Measurements from ENCODE around the gene NCEH1.

The NCEH1 gene

DNA sequence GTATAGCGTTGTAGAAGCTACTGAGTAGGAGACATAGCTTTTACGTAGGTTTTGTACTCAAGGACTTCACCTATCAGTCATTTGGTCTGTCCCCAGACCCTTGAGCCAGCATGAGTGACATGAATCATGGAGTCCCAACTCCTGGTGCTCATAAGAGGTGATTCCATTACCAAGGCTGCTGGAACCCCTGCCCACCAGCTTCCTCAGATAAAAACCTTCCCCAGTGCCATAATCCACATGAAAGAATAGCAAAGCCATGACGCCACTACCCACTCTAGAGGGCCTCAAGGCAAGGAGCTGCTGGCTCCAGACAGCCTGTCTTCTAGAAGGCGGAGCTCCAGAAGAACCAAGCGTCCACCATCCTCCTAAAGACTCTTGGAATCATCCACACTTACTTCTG lies 69.6 kb downstream of the NCEH1 start:
- no peak for DNase-seq

DNA sequence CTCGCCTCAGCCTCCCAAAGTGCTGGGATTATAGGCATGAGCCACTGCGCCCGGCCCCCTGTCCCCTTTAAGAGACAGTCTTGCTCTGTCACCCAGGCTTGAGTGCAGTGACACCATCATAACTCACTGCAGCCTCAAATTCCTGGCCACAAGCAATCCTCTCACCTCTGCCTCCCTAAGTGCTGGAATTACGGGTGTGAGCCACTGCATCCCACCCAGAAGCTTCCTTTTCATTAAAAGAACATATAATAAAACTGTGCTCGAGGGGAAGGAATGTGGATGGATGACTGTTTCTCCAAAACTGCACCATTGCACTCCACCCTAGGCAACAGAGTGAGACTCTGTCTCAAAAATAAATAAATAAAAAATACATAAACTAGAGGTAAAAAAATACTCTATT lies 70.1 kb downstream of the NCEH1 start:
- no peak for DNase-seq

DNA sequence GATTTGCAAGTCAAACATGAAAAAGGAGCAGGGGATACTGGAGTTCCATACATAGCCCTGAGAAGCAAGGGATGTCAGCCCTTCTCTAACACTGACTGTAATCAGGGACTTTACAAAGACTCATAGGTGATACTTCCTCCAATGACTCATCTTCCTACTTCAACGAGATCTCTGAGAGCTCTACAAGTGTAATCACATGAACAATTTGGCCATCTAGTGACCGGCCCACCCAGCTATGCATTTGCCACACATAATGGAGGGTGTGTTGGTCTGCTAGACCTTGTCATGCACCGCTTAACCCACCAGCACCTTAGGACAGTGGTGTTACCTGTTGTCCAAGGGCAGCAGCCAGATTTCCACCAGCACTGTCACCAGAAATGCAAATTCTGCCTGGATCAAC lies 75.3 kb downstream of the NCEH1 start:
- peak; percentile 49 for DNase-seq

DNA sequence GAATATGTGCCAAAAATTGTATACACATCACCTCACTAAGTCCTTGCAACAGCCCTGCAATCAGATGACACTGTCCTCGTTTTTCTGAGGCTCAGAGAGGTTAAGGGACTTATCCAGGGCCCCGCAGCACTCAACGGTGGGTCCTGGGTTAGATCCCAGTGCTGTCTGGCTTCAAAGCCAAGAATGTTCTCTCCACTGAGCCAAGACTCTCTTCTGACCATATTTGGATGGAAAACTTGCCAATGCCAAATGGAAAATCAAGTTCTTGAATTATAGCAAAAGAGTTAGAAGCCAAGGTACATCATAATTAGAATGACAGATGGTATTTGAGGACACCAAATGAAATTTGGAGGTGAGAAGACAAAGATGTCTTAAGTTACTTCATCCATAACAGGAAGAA lies 75.9 kb downstream of the NCEH1 start:
- DNase-seq, result no peak

DNA sequence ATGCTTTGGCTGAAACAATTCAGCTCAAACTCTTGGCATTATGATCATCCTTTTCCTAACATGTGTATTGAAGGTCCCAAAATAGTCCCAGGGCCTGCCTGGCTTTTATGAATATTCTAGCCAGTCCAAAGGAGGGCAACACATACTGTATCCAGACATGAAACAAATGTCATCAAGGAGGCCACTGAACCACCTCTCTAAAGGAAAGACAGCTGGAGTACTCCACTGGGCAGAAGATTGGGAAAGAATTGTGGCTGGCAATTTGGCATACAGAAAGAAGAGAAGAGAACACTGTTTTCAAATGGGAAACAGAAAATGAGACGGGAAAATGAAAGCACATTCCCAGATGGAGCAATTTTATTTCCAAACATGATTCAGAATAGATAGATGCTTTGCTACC lies 80.6 kb downstream of the NCEH1 start:
- DNase-seq, result no peak

- DNase-seq, result no peak
These were observed 81.4 kb downstream of the NCEH1 start for GRCh38 chr3:172629470-172629869.

- no peak for DNase-seq
These were observed 83.6 kb downstream of the NCEH1 start for GRCh38 chr3:172627057-172627809.

DNA sequence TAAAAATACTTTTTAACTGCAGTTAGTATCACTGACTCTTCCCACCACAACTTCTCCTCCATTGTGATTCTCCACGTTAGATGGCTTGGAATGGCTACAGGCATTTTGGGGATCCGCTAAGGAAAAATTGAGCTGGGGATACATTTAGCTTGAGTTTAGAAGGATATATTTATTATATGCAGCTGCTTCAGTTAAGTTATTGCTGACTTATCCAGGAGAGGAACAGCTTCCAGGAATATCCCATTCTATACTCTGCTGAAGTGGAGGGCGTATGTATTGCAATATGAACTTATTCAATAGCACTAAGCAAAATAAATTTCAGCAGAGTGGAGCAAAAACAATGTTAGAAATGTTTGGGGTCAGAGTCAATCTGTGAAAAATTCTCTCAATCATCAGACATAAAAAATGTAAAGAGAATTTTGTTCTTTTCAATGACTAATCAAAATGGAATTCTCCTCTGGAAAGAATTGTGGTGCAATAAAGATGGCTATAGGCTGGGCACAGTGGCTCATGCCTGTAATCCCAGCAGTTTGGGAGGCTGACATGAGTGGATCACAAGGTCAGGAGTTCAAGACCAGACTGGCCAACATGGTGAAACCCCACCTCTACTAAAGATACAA lies 84.7 kb downstream of the NCEH1 start:
- DNase-seq, result peak; percentile 20

DNA sequence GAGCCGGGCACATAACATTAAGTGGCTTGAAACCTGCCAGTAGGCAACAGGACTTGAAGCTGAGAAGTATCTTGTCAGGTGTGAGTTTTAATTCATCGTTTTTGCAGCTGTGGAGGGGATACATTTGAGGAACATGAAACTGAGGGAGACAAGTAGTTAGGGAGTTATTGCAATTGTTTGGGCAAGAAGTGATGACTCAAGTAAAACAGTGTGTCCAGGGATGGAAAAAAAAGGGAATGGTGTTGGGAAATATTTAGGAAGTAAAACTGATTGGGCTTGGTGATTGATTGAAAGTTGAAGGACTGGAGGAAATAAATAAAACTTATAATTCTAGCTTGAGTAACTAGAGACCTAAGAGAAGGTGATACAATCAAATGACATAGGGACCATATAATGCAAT lies 85.5 kb downstream of the NCEH1 start:
- DNase-seq, result no peak

DNA sequence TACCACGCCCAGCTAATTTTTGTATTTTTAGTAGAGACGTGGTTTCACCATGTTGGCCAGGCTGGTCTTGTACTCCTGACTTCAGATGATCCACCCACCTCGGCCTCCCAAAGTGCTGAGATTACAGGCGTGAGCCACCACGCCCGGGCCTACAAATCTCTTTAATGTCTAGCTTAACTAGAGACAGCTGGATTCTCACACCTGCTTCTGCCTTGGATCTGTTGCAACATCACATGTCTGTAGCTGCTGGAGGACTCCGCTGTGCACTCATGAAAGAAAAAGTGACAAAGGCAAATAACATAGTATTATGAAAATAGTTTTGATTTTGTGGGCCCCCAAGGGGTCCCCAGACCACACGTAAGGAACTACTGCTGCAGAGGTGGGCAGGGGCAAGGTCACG lies 85.9 kb downstream of the NCEH1 start:
- no peak for DNase-seq

GRCh38 chr3:172622916-172623700 lies 87.8 kb downstream of the NCEH1 start:
- DNase-seq, result peak; percentile 81

- DNase-seq, result no peak
These were observed 88.7 kb downstream of the NCEH1 start for GRCh38 chr3:172622156-172622555.

- no peak for DNase-seq
These were observed 92.9 kb downstream of the NCEH1 start for GRCh38 chr3:172617976-172618375.

- DNase-seq, result no peak
These were observed 93.7 kb downstream of the NCEH1 start for GRCh38 chr3:172617013-172617706.

DNA sequence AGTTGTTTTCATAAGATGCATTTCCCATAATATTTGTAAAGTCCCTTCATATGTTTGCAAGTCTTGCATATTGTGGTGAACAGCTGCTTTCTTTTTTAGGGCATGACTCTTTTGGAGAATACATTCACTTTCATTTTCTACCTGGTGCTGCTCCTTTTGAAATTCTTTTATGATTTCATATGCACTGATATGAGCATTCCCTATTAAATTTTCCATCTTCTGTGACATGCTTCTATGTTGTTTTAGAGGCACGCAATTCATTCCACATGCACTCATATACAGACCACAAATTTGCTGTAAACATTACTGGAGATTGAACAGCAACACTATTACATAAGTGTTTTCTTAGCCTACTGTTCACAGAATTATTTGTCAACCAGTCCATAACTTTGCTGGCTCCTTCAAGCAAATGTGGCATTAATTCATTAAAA lies 94.8 kb downstream of the NCEH1 start:
- DNase-seq, result no peak

DNA sequence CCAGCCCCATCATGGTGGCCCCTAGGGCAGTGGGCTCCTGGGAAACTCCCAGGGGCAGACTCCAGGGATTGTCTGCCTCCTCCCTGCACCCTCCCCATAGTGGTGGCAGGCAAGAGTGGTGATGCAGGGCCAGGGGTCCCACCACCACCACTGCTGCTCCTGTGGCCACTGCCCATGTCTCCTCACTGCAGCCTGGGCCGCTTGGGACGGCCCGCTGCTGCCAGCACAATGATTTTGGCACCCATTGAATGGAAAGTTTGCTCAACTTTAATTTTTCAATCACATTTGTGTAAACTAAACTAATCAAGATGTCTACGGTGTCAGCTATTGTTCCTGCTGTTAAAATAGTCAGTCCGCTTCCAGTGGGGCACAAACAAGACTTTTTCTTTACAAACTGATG lies 95.6 kb downstream of the NCEH1 start:
- DNase-seq, result no peak

- DNase-seq, result no peak
These were observed 96.3 kb downstream of the NCEH1 start for GRCh38 chr3:172614340-172615274.

DNA sequence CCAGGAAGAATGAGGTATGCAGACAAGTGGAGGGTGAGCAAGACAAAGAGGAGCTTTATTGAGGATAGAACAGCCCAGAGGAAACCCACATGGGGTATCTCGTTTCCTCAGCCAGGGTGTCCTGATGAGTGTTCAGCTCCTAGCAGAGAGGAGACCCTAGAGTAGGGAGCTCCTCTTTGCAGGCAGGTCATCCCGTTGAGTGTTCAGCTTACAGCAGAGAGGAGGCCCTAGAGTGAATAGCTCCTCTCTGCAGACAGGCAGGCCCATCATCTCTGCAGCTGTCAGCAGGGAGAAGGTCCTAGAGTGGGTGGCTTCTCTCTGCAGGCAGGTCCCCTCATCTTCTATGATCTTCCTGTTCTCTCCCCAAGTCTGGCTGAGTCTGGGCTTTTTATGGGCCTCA lies 97.0 kb downstream of the NCEH1 start:
- no peak for DNase-seq

DNA sequence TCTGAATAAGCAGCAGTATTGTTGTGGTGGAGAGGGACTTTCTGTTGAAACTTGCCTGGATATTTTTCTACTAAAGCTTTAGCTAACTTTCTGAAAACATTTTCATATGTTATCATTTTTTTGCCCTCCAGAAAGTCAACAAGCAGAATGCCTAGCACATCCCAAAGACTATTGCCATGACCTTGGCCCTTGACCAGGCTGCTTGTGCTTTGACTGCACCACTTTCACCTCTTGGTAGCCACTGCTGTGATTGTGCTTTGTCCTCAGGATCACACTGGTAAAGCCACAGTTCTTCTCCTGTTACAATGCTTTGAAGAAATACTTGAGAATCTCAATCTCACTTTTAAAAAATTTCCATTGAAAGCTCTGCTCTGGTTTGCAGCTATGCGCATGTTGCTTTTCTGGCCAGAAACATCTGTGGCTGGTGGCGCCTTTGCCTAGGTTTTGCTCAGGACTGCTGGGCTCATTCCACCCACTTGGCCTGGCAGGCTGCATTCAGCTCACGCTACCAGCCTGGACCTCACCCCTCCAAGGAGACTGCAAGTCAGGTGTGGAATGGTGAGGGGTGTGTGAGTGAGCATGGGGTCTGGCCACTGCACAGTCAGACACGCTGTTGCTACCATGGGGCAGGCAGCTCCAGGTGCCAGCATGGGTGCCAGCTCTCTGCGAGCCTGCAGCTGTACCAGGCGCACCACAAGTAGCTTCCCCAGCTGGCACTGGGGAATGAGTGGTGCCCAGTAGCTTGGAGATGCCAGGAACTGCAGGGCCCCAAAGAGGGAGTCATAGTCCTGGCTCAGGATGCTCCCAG lies 97.8 kb downstream of the NCEH1 start:
- no peak for DNase-seq

- no peak for DNase-seq
These were observed 101.1 kb downstream of the NCEH1 start for GRCh38 chr3:172609750-172610149.

- DNase-seq, result no peak
These were observed 102.3 kb downstream of the NCEH1 start for GRCh38 chr3:172608575-172608974.

Measured in kidney glomerular epithelial cell (primary cell).